K562 (cell line): ENCODE measurements around the gene DUSP10. TPM values are rescaled to one million over a fixed set of nuclear protein-coding genes. Genes with fewer than 3 reads are reported as not detected.

Source experiments
- ATAC-seq: fragments of 200-7000 bp; cut with Tn5 transposase; 3 replicates; pipeline ENCODE4 v1.9.1; 2020; ENCODE audit warnings: moderate library complexity
- BruUV-seq: library from RNA; stranded (reverse); fragments of 400-500 nt; replicated peaks from 2 replicates; lab custom pipeline; 2021; lab: Mats Ljungman, UMichigan
- CTCF ChIA-PET: fragments of 300-600 bp; formaldehyde crosslinking; extraction: SDS; loops from one replicate; lab custom pipeline; 2021; ENCODE audit warnings: low intra/inter-chr PET ratio; lab: Yijun Ruan, JAX
- POLR2A ChIA-PET: fragments of 300-600, 350-650 bp; sonication (Branson Sonifier 250); formaldehyde crosslinking; extraction: SDS; loops from one replicate; lab custom pipeline; 2021; ENCODE audit warnings: antibody characterized with exemption, inconsistent platforms; lab: Yijun Ruan, JAX
- DNase-seq, 4 experiments: peaks; one replicate each; pipeline versions ENCODE4 v3.0.0 to v3.0.0-alpha.2; 2011 to 2018; ENCODE audit warnings: low spot score in 3 of 4, mixed read lengths in 3 of 4; ENCODE audit errors: extremely low read depth in 1 of 4
- FAIRE-seq: peaks from 2 replicates; lab custom pipeline; 2011; peaks lifted over from hg19 to GRCh38; lab: Jason Lieb, UNC
- H2AFZ ChIP-seq: 2 replicates; pipeline ENCODE4 v1.6.0; 2011; ENCODE audit warnings: low read depth, low read length, control low read depth, inconsistent platforms
- H3K27ac ChIP-seq: fragments of 200-600 bp; 3 replicates; pipeline ENCODE4 v1.8.0; 2011; ENCODE audit warnings: low read depth, mild to moderate bottlenecking, control low read depth, inconsistent platforms, low read length, moderate library complexity, mixed read lengths; ENCODE audit errors: extremely low read depth
- H3K27me3 ChIP-seq, 2 experiments: fragments of 300-600 bp in 1 of 2; 2 replicates in 1 of 2; 3 replicates in 1 of 2; pipeline versions ENCODE4 v1.6.0 to v1.8.0; 2011; ENCODE audit warnings: inconsistent platforms in 2 of 2, low read length in 2 of 2, mild to moderate bottlenecking in 1 of 2, mixed read lengths in 1 of 2, moderate library complexity in 1 of 2; ENCODE audit not compliant: control insufficient read depth in 2 of 2, insufficient read depth in 2 of 2
- H3K36me3 ChIP-seq: fragments of 300-600 bp; 3 replicates; pipeline ENCODE4 v1.8.0; 2011; ENCODE audit warnings: mild to moderate bottlenecking, low read length, inconsistent platforms; ENCODE audit not compliant: control insufficient read depth, insufficient read depth
- H3K4me1 ChIP-seq, 2 experiments: fragments of 200-600 bp in 1 of 2; replicated peaks in 1 of 2; 2 replicates in 1 of 2; 3 replicates in 1 of 2; pipeline versions ENCODE4 v1.5.1 to v1.8.0; 2011; ENCODE audit warnings: inconsistent platforms in 2 of 2, low read length in 2 of 2, mild to moderate bottlenecking in 1 of 2, mixed read lengths in 1 of 2, moderate library complexity in 1 of 2; ENCODE audit not compliant: control insufficient read depth in 2 of 2, insufficient read depth in 2 of 2
- H3K4me2 ChIP-seq: 2 replicates; pipeline ENCODE4 v1.6.1; 2011; ENCODE audit warnings: low read length, control low read depth, inconsistent platforms, mixed read lengths; ENCODE audit not compliant: insufficient read depth
- H3K4me3 ChIP-seq: fragments of 200-600 bp; sonication (generic), shearing (Covaris generic); 2 replicates; pipeline ENCODE4 v1.5.1; 2016; ENCODE audit warnings: control low read depth, inconsistent platforms
- H3K79me2 ChIP-seq: fragments of 200-600 bp; 3 replicates; pipeline ENCODE4 v1.8.0; 2011; ENCODE audit warnings: low read length, inconsistent platforms; ENCODE audit not compliant: control insufficient read depth, insufficient read depth
- H3K9ac ChIP-seq, 2 experiments: 2 replicates each; pipeline versions ENCODE4 v1.6.0 to v1.6.1; 2011; ENCODE audit warnings: low read depth in 2 of 2, low read length in 2 of 2, control low read depth in 1 of 2, inconsistent platforms in 1 of 2, mild to moderate bottlenecking in 1 of 2, mixed read lengths in 1 of 2; ENCODE audit not compliant: insufficient read depth in 1 of 2
- H3K9me1 ChIP-seq: one replicate; pipeline ENCODE4 v1.6.0; 2011; ENCODE audit warnings: inconsistent platforms, mild to moderate bottlenecking, low read length, moderate library complexity; ENCODE audit not compliant: control insufficient read depth, insufficient read depth
- H3K9me3 ChIP-seq: replicated peaks from 2 replicates; pipeline ENCODE4 v1.5.1; 2011; ENCODE audit warnings: low read depth, low read length, inconsistent platforms; ENCODE audit not compliant: control insufficient read depth, insufficient read depth
- H4K20me1 ChIP-seq: replicated peaks from 2 replicates; pipeline ENCODE4 v1.6.1; 2011; ENCODE audit warnings: low read length, inconsistent platforms, mixed read lengths; ENCODE audit not compliant: control insufficient read depth, insufficient read depth
- ATF1 ChIP-seq, 2 experiments: fragments of 450-650 bp in 1 of 2; IDR thresholded peaks; 2 replicates each; pipeline ENCODE4 v1.6.1; 2016; ENCODE audit warnings: missing compliant biosample characterization in 1 of 2, missing genetic modification characterization in 1 of 2
- BMI1 ChIP-seq: fragments of 150-350 bp; IDR thresholded peaks from 2 replicates; pipeline ENCODE4 v1.6.1; 2014; ENCODE audit warnings: low read length
- CBX5 ChIP-seq: IDR thresholded peaks from 2 replicates; pipeline ENCODE4 v1.6.1; 2014; ENCODE audit warnings: low read depth, borderline replicate concordance
- CHCHD3 ChIP-seq: fragments of 250-450 bp; sonication (Bioruptor Pico); IDR thresholded peaks from 2 replicates; pipeline ENCODE4 v2.1.2; 2022; ENCODE audit warnings: mild to moderate bottlenecking
- FOXK2 ChIP-seq, 2 experiments: fragments of 450-650 bp; IDR thresholded peaks in 1 of 2; conservative IDR thresholded peaks in 1 of 2; 2 replicates each; pipeline ENCODE4 v1.6.1; 2016; ENCODE audit warnings: low read depth in 2 of 2, mild to moderate bottlenecking in 1 of 2
- JUND ChIP-seq, 2 experiments: IDR thresholded peaks; 2 replicates in 1 of 2; 3 replicates in 1 of 2; pipeline ENCODE4 v1.6.1; 2011; ENCODE audit warnings: borderline replicate concordance in 2 of 2, low read depth in 2 of 2, low read length in 2 of 2, improper control_type of control experiment in 1 of 2, missing biosample characterization in 1 of 2, missing genetic modification characterization in 1 of 2, missing genetic modification reagents in 1 of 2
- KLF10 ChIP-seq: fragments of 250-450 bp; sonication (Bioruptor Pico); IDR thresholded peaks from 2 replicates; pipeline ENCODE4 v1.6.1; 2021; ENCODE audit warnings: matching md5 sums
- MEF2D ChIP-seq: conservative IDR thresholded peaks from 2 replicates; pipeline ENCODE4 v1.6.1; 2016; ENCODE audit warnings: low read depth, missing genetic modification characterization, missing compliant biosample characterization
- SIRT6 ChIP-seq: IDR thresholded peaks from one replicate; pipeline ENCODE4 v1.6.1; 2012; ENCODE audit warnings: low read depth, mild to moderate bottlenecking, control low read depth, inconsistent platforms, low read length, moderate library complexity
- SUPT5H ChIP-seq: fragments of 450-650 bp; IDR thresholded peaks from 2 replicates; pipeline ENCODE4 v1.6.1; 2016
- ZC3H11A ChIP-seq: IDR thresholded peaks from 2 replicates; pipeline ENCODE4 v1.6.1; 2012; ENCODE audit warnings: low read depth, low read length, improper control_type of control experiment
- ZNF778 ChIP-seq: fragments of 450-650 bp; formaldehyde crosslinking; IDR thresholded peaks from 2 replicates; pipeline ENCODE4 v1.4.0; 2020; ENCODE audit warnings: mild to moderate bottlenecking, moderate library complexity
- ZNF830 ChIP-seq: fragments of 250-450 bp; sonication (Bioruptor Pico); IDR thresholded peaks from 2 replicates; pipeline ENCODE4 v1.5.0; 2021; ENCODE audit warnings: mild to moderate bottlenecking
- WGBS: fragments of 100-300 bp; shearing (Covaris generic); methylation state at CpG from one replicate; pipeline ENCODE4 v1.1.6; 2016; ENCODE audit warnings: low coverage, mixed read lengths; ENCODE audit not compliant: insufficient coverage; ENCODE audit errors: missing lambda C conversion rate; 5-methylcytosine and 5-hydroxymethylcytosine counted together
- in situ Hi-C: fragments of 300-500 bp; cut with MboI; formaldehyde crosslinking; loops from 4 replicates; pipeline ENCODE4 v1.15.0; 2018; ENCODE audit warnings: inconsistent platforms, mixed read lengths
- intact Hi-C: fragments of 100-400 bp; cut with micrococcal nuclease; formaldehyde crosslinking; loops from 2 replicates; pipeline ENCODE4 v1.14.2; 2022
- polyA plus RNA-seq, 8 experiments: library from polyadenylated mRNA; depleted of rRNA in 4 of 8; stranded (reverse) in 5 of 8; unstranded in 3 of 8; fragments of >200 nt; fragmentation: Nextera tagmentation in 2 of 8; fragmentation: Illumina TruSeq in 1 of 8; extraction: Ambion mirVana in 2 of 8; extraction: Trizol in 1 of 8; gene quantifications; 2 replicates each; pipeline versions ENCODE4 v1.2.1 to v1.2.3, GENCODE V29; 2011 to 2014; ENCODE audit warnings: inconsistent platforms in 1 of 8, missing spikeins in 1 of 8
- total RNA-seq, 7 experiments: library from RNA; depleted of rRNA in 6 of 7; stranded (reverse); fragments of >200 nt in 6 of 7; fragmentation: Illumina TruSeq in 2 of 7; extraction: Trizol in 2 of 7; gene quantifications; 2 replicates each; pipeline versions ENCODE4 v1.2.1 to v1.2.3, GENCODE V29; 2011 to 2021; ENCODE audit warnings: low replicate concordance in 1 of 7
- TF ChIP-seq, protein P1 (sequence below): fragments of 450-650 bp; IDR thresholded peaks from 2 replicates; pipeline ENCODE4 v1.6.1; 2017; ENCODE audit warnings: antibody characterized with exemption, mild to moderate bottlenecking
- TF ChIP-seq, protein P2 (sequence below): fragments of 250-450 bp; sonication (Bioruptor Pico); IDR thresholded peaks from 2 replicates; pipeline ENCODE4 v1.8.0; 2021; ENCODE audit warnings: moderate library complexity, mild to moderate bottlenecking, inconsistent platforms
- TF ChIP-seq, protein P3 (sequence below): IDR thresholded peaks from 2 replicates; pipeline ENCODE4 v1.6.1; 2011; ENCODE audit not compliant: insufficient read length; ENCODE audit errors: extremely low read depth

Gene DUSP10
- total and polyA plus RNA-seq, 9 of the 15 experiments (the other 6 are each of a cell fraction or from before 2014, with no cell fraction given): 1.7 to 8.3 (median 6.1) TPM

DNA sequence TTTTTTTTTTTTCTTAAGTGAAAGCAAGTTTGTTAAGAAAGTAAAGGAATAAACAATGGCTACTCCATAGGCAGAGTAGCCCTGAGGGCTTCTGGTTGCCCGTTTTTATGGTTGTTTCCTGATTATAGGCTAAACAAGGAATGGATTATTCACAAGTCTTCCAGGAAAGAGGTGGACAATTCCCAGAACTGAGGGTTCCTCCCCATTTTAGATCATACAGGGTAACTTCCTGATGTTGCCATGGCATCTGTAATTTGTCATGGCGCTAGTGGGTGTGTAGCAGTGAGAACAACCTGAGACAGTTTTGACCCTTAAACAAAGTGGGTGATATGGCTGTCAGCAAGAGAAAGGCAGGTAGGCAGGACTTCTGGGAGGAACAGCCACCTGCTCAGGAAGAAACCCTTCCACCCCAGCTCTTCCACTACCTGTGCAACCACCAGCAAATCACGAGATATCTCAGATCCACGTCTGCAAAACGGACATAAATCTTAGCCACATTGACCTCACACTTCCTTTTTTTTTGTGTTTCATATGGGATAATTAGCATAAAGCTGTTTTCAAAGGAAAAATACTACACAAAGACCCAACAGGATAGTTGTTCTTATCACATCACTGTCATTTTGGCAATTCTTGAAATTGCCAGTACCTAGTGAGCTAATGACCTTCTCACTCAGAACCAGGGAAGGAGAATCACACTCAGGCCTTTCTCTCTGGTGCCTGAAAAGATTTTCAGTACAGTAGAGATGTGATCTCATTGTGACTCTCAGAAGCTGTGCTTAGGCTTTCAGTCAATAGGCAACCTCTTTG, 34.8 kb upstream of the DUSP10 start:
- Histone ChIP-seq H3K9me1 (no peaks in the 10 kb centered on the region), H3K36me3 (no peaks in the 10 kb centered on the region), H3K9ac (no peak overlapping the region), H3K4me2 (no peak overlapping the region), H2AFZ (peak overlapping the region; percentile 51; the same call in 1 of the 2 replicates), H3K27ac (no peak overlapping the region), H3K4me1 (peaks cover 0 to 12% of the 10 kb centered on the region in 2 experiments; a peak in 2 of 5 replicates), H3K27me3 (no peaks in the 10 kb centered on the region; a peak in 1 of 5 replicates), H4K20me1 (no peaks in the 10 kb centered on the region), H3K9me3 (no peaks in the 10 kb centered on the region), H3K4me3 (no peak overlapping the region), H3K79me2 (no peaks in the 10 kb centered on the region)
- ATAC-seq: no peak; the same call in 1 of the 3 replicates
- intact Hi-C loops (no loop called here), in situ Hi-C loops (no loop called here)
- DNase-seq: peak in 1 of 4 experiments; percentile 70
- 2% methylated on average over 5 of the region's 5 CpGs for WGBS
- ChIA-PET CTCF (no interaction called here), POLR2A (interaction anchor here (0.6 kb wide), 1 partner anchor 10 kb away, joined by 3 read pairs; no protein-coding TSS in a partner anchor)
- no peak for FAIRE-seq
- no TSS peak for BruUV-seq
- TF ChIP-seq BMI1 (0 out of 2 replicates have a peak, but pooled peaks have one; percentile 26), ZC3H11A (no peak), MEF2D (tag) (0 out of 2 replicates have a peak, but pooled peaks have one; percentile 24), ZNF830 (CRISPR knock-in tag) (no peak), FOXK2 (conservative IDR thresholded peaks at IDR 0.05 in 1 of 2, IDR thresholded peaks at IDR 0.05 in 1 of 2; ENCODE audit: low read depth in 2 of 2) (no peak), ATF1 (CRISPR knock-in tag; IDR thresholded peaks at IDR 0.05) (no peak), ATF1 (tag; IDR thresholded peaks at IDR 0.05) (peak; percentile 54), KLF10 (CRISPR knock-in tag) (no peak), CBX5 (no peak), SUPT5H (no peak), ZNF778 (CRISPR knock-in tag) (no peak), SIRT6 (no peak), CHCHD3 (no peak), JUND (IDR thresholded peaks at IDR 0.05; ENCODE audit: borderline replicate concordance, low read depth, low read length) (0 out of 2 replicates have a peak, but pooled peaks have one; percentile 2), JUND (tag; IDR thresholded peaks at IDR 0.05; ENCODE audit: borderline replicate concordance, low read depth, low read length) (0 out of 3 replicates have a peak, but pooled peaks have one; percentile 6)
- TF ChIP-seq, protein P1, sequence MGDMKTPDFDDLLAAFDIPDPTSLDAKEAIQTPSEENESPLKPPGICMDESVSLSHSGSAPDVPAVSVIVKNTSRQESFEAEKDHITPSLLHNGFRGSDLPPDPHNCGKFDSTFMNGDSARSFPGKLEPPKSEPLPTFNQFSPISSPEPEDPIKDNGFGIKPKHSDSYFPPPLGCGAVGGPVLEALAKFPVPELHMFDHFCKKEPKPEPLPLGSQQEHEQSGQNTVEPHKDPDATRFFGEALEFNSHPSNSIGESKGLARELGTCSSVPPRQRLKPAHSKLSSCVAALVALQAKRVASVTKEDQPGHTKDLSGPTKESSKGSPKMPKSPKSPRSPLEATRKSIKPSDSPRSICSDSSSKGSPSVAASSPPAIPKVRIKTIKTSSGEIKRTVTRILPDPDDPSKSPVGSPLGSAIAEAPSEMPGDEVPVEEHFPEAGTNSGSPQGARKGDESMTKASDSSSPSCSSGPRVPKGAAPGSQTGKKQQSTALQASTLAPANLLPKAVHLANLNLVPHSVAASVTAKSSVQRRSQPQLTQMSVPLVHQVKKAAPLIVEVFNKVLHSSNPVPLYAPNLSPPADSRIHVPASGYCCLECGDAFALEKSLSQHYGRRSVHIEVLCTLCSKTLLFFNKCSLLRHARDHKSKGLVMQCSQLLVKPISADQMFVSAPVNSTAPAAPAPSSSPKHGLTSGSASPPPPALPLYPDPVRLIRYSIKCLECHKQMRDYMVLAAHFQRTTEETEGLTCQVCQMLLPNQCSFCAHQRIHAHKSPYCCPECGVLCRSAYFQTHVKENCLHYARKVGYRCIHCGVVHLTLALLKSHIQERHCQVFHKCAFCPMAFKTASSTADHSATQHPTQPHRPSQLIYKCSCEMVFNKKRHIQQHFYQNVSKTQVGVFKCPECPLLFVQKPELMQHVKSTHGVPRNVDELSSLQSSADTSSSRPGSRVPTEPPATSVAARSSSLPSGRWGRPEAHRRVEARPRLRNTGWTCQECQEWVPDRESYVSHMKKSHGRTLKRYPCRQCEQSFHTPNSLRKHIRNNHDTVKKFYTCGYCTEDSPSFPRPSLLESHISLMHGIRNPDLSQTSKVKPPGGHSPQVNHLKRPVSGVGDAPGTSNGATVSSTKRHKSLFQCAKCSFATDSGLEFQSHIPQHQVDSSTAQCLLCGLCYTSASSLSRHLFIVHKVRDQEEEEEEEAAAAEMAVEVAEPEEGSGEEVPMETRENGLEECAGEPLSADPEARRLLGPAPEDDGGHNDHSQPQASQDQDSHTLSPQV: no peak
- TF ChIP-seq, protein P2, sequence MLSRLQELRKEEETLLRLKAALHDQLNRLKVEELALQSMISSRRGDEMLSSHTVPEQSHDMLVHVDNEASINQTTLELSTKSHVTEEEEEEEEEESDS (CRISPR knock-in tag): no peak
- TF ChIP-seq, protein P3, sequence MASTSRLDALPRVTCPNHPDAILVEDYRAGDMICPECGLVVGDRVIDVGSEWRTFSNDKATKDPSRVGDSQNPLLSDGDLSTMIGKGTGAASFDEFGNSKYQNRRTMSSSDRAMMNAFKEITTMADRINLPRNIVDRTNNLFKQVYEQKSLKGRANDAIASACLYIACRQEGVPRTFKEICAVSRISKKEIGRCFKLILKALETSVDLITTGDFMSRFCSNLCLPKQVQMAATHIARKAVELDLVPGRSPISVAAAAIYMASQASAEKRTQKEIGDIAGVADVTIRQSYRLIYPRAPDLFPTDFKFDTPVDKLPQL: no peak
